Choroid plexus epithelial cell (primary cell): ENCODE measurements around the gene PCED1A.

Source experiments
- DNase-seq: peaks from one replicate; pipeline ENCODE4 v3.0.0-alpha.2; 2010; ENCODE audit warnings: low read depth
- H3K4me3 ChIP-seq: 2 replicates; pipeline ENCODE4 v1.5.1; 2011; ENCODE audit warnings: low read depth, mild to moderate bottlenecking, control low read depth, low read length, moderate library complexity
- CTCF ChIP-seq: conservative IDR thresholded peaks from 2 replicates; pipeline ENCODE4 v1.5.1; 2011; ENCODE audit warnings: low read depth, mild to moderate bottlenecking, control low read depth, inconsistent platforms, low read length, moderate library complexity

Gene PCED1A

GRCh38 chr20:2872459-2873009 lies 32.1 kb upstream of the PCED1A start:
- TF ChIP-seq CTCF = peak; percentile 45
- peak overlapping the region; percentile 83 for H3K4me3 ChIP-seq
- peak; percentile 66 for DNase-seq

GRCh38 chr20:2871661-2872458 lies 31.4 kb upstream of the PCED1A start:
- no peak for TF ChIP-seq CTCF
- DNase-seq = peak; percentile 27
- peak overlapping the region; percentile 83 for H3K4me3 ChIP-seq

GRCh38 chr20:2871111-2871465 lies 30.6 kb upstream of the PCED1A start:
- peak; percentile 81 for DNase-seq

GRCh38 chr20:2869381-2869780 lies 28.9 kb upstream of the PCED1A start:
- TF ChIP-seq CTCF = no peak
- H3K4me3 ChIP-seq = no peak overlapping the region
- no peak for DNase-seq

More at GRCh38 chr20:2871111-2871465, 30.6 kb upstream of the PCED1A start:
- no peak for TF ChIP-seq CTCF
- H3K4me3 ChIP-seq = peak overlapping the region; percentile 25

- H3K4me3 ChIP-seq = no peak overlapping the region
- no peak for TF ChIP-seq CTCF
- DNase-seq = no peak
These were observed 26.8 kb upstream of the PCED1A start for GRCh38 chr20:2867081-2867864.

- H3K4me3 ChIP-seq = no peak overlapping the region
- DNase-seq = no peak
- TF ChIP-seq CTCF = no peak
These were observed 25.8 kb upstream of the PCED1A start for GRCh38 chr20:2866236-2866635.
